Measurements from ENCODE around the gene MTA3. TPM values are rescaled to one million over a fixed set of nuclear protein-coding genes. Genes with fewer than 3 reads are reported as not detected.
"Not testable (repeated sequence)": the region's sequence is repeated elsewhere in the genome, so short reads cannot be mapped to it uniquely, and the experiment has no call there.

The MTA3 gene
- total RNA-seq, 2 experiments from 2014 or later: 22.8 to 23.6 TPM

DNA sequence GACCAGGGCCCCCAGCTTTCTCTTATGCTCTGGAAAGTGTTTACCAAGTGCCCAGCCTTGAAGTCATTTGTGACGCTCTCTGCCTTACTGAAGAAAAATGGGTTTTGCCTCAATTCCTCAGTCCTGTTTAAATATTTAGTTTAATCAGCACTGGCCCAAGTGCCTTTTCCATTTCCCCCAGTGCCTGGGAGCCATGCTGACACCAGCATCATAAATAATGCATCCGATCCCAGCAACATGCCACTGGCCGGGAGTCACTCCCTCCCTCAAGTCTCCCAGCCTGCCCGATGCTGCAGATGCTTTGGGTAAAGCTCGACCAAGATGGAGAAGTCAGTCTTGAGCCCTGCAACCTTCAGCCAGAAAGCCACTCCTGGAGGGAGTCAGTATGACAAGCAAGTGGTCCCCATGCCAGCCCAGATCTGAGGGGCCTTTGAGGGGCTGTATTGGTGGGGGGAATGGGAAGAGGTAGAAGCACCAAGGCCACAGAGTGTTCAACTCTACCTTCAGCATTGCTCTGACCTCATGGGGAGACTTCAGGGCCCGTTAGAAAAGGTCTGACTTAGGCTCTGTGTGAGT, 12.0 kb upstream of the MTA3 start:
- Mint-ChIP-seq H3K27me3 (no peaks in the 10 kb centered on the region), H3K9me3 (ENCODE audit: low read depth) (no peaks in the 10 kb centered on the region), H3K4me1 (no peaks in the 10 kb centered on the region), H3K27ac (no peak overlapping the region), H3K36me3 (no peaks in the 10 kb centered on the region), H3K4me3 (no peak overlapping the region)
- CTCF ChIA-PET: interaction anchor here (1.1 kb wide), 1 partner anchor 24 kb away, joined by 3 read pairs; no protein-coding TSS in a partner anchor
- no peak for ATAC-seq
- DNase-seq: no peak

DNA sequence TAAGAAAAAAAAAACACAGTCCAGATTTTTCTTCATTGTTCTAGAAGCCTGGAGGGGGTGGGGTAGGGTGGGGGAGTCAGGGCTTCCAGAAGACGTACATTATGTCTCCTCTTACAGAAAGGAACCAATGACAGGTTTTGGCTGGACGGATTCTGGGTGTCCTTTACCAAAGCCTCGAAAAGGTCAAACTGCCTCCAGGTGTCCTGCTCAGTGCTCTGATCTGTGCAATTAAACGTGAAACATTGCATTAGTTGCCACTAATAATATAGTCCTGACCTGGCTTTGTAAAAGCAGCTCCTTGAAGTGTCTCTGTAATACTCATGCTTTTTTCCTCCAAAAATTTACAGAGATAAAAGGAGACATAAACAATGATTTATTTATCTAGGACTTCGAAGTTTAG, 11.1 kb upstream of the MTA3 start:
- Mint-ChIP-seq H3K4me1 (no peaks in the 10 kb centered on the region), H3K27ac (no peak overlapping the region), H3K4me3 (no peak overlapping the region), H3K27me3 (no peaks in the 10 kb centered on the region), H3K36me3 (no peaks in the 10 kb centered on the region), H3K9me3 (ENCODE audit: low read depth) (no peaks in the 10 kb centered on the region)
- ATAC-seq: no peak
- no peak for DNase-seq
- CTCF ChIA-PET: no interaction called here

DNA sequence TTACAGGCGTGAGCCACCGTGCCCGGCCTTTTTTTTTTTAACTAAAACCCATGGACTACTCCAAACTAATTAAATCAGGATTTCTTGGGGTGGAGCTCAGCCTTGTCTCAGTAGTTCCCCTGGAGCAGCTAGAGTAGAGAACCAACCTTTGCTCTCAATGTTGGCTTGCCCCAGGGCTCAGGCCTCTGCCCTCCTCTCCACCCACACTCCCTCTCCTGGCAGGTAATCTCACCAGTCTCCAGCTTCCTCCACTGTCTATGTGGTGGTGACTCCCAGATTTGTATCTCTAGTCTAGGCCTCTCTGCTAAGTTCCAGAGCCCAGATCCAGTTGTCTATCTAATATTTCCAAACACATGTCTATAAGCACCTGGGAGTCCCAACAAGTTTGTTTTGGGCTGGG, 9.6 kb upstream of the MTA3 start:
- Mint-ChIP-seq H3K27me3 (no peaks in the 10 kb centered on the region), H3K27ac (no peak overlapping the region), H3K4me1 (no peaks in the 10 kb centered on the region), H3K4me3 (no peak overlapping the region), H3K36me3 (no peaks in the 10 kb centered on the region), H3K9me3 (ENCODE audit: low read depth) (no peaks in the 10 kb centered on the region)
- no peak for ATAC-seq
- no peak for DNase-seq
- CTCF ChIA-PET: interaction anchor here (1.3 kb wide), 1 partner anchor 58 kb away, joined by 5 read pairs; no protein-coding TSS in a partner anchor

DNA sequence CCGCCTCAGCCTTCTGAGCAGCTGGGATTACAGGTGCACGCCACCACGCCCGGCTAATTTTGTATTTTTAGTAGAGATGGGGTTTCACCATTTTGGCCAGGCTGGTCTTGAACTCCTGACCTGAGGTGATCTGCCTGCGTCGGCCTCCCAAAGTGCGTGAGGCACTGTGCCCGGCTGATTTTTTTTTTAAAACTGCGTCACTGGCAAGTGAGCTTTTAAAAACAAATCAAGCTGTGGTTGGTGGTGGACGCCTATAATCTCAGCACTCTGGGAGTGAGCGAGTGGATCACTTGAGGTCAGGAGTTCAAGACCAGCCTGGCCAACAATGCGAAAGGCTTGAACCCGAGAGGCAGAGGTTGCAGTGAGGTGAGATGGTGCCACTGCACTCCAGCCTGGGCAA, 8.3 kb upstream of the MTA3 start:
- not testable (repeated sequence) for H3K4me1 Mint-ChIP-seq; DNase-seq; H3K4me3 Mint-ChIP-seq; H3K9me3 Mint-ChIP-seq (ENCODE audit: low read depth); H3K36me3 Mint-ChIP-seq; ATAC-seq; H3K27ac Mint-ChIP-seq; H3K27me3 Mint-ChIP-seq
- CTCF ChIA-PET: interaction anchor here (1.3 kb wide), 1 partner anchor 60 kb away, joined by 5 read pairs; no protein-coding TSS in a partner anchor

DNA sequence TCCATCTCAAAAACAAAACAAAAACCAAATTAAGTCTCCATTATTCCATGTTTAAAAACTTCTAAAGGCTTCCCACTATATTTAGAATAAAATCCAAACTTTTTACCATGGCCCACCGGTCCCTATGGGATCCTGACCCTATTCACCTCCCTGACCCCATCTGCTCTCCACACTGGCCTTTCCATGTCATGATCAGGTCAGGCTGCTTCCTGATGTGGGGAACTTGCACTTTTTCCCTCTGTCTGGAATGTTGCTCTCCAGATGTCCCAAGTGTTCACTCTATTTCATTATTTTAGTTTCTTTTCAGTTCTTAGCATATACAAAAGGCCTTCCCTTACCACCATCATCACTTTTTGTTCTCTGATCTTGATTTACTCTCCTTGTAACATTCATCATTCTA, 7.5 kb upstream of the MTA3 start:
- H3K9me3 Mint-ChIP-seq (ENCODE audit: low read depth): no peaks in the 10 kb centered on the region
- ATAC-seq (no peak), DNase-seq (no peak)
- no peaks in the 10 kb centered on the region for H3K27me3 Mint-ChIP-seq
- no peaks in the 10 kb centered on the region for H3K4me1 Mint-ChIP-seq
- CTCF ChIA-PET: no interaction called here
- H3K36me3 Mint-ChIP-seq: no peaks in the 10 kb centered on the region
- H3K4me3 Mint-ChIP-seq: no peak overlapping the region
- no peak overlapping the region for H3K27ac Mint-ChIP-seq

DNA sequence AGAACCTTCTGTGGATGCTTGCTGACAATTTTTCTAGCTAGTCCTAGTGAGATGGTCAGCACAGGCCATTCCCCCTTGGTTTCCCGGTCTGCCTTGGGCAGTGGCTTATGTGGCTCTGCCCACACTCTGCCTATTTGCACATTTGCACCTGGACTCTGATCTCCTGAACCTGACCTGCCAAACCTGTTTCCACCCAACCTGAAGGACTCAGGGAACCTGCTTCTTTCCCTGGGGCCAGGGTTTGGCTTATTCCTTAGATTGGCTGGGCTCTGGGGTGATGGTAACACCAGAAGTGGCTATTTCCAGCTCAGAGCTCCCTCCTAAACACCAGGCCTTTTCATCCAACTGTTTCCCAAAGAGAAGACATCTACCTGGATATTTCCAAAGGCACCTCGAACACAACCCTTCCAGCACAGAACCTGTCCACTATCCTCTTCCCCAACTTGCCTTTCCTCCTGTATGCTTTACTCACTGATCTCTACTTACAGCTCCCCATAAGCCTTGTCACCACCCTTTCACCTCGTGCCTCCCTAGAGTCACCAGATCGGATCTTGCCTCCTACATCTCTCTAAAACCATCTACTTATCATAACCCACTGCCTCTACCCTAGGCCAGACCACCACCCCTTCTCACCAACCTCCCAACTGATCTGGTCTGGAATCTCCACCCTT, 5.8 kb upstream of the MTA3 start:
- CTCF ChIA-PET: interaction anchor here (0.8 to 1.5 kb wide), 2 partner anchors 10 to 67 kb away, joined by 3 to 4 read pairs; no protein-coding TSS in a partner anchor
- DNase-seq (no peak), ATAC-seq (no peak)
- Mint-ChIP-seq H3K4me3 (no peak overlapping the region), H3K4me1 (peaks cover 3% of the 10 kb centered on the region), H3K27me3 (no peaks in the 10 kb centered on the region), H3K36me3 (no peaks in the 10 kb centered on the region), H3K27ac (no peak overlapping the region), H3K9me3 (ENCODE audit: low read depth) (no peaks in the 10 kb centered on the region)

DNA sequence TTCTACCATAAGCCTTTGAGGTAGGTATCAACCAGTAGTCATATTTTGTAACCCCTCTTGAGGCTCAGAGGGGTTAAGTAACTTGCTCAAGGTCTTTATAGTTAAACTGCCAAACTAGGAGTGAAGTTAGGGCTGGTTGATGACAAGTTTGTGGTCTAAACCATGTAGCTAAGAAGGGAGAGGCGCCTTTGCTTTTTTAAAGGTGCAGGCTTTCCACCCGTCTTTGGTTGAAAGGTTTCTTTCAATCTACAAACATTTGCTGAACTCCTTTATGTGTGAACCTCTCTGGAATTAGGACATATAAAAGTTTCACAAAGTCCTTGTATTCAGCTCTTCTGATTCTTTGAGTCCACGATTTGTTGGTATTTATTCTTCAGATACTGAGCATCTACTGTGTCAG, 2.4 kb upstream of the MTA3 start:
- H3K4me3 Mint-ChIP-seq: no peak overlapping the region
- no peaks in the 10 kb centered on the region for H3K9me3 Mint-ChIP-seq (ENCODE audit: low read depth)
- no peak overlapping the region for H3K27ac Mint-ChIP-seq
- DNase-seq: no peak
- CTCF ChIA-PET: interaction anchor here (0.9 to 1.6 kb wide), 2 partner anchors 89 to 97 kb away, joined by 3 to 4 read pairs; no protein-coding TSS in a partner anchor
- H3K36me3 Mint-ChIP-seq: peaks cover 3% of the 10 kb centered on the region
- no peak for ATAC-seq
- no peaks in the 10 kb centered on the region for H3K27me3 Mint-ChIP-seq
- H3K4me1 Mint-ChIP-seq: peaks cover 12% of the 10 kb centered on the region

DNA sequence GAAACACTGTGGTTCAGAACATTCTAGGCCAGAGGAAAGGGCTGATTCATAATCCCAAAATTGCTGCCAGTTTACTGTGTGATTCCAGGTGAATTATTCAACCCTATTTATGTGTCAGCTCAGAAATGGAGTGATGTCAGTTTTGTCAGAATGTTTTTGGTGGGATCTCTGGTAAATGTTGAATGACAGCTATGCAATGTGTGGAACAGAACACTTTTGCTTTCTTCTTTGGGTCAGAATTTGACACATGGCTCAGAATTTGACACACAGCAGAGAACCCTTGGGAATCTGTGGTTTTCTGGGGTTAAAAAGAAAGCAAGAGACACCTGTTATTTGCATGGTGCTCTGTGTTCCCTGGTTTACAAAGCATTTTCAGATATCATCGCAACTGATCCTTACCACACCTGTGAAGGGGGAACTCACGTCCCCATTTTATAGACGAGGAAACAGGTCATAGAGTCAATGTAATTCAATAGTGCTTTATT, 1.6 kb upstream of the MTA3 start:
- H3K36me3 Mint-ChIP-seq: peaks cover 6% of the 10 kb centered on the region
- CTCF ChIA-PET: no interaction called here
- H3K27me3 Mint-ChIP-seq: no peaks in the 10 kb centered on the region
- no peak overlapping the region for H3K4me3 Mint-ChIP-seq
- ATAC-seq (no peak), DNase-seq (no peak)
- no peak overlapping the region for H3K27ac Mint-ChIP-seq
- peaks cover 12% of the 10 kb centered on the region for H3K4me1 Mint-ChIP-seq
- H3K9me3 Mint-ChIP-seq (ENCODE audit: low read depth): no peaks in the 10 kb centered on the region

DNA sequence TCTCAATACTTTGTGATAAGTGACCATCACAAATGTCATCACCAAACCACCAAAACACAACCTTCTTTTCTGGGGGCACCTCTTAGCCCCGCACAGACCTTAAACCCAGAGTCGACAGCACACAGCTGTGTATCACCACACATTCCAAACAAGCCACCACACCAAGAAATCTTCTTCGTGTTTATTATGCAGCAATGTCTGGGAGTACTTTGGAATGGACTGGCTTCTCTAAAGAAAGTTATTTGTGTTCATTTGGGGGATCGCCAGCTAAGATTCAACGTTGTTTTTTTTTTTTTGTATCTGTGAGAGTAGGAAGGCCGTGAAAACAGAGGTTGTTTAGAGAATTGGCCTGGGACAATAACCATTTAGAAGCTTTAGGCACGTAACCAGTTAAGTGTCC, 1.1 kb upstream of the MTA3 start:
- ATAC-seq (no peak), DNase-seq (no peak)
- H3K27me3 Mint-ChIP-seq: no peaks in the 10 kb centered on the region
- no peaks in the 10 kb centered on the region for H3K9me3 Mint-ChIP-seq (ENCODE audit: low read depth)
- peaks cover 12% of the 10 kb centered on the region for H3K4me1 Mint-ChIP-seq
- H3K36me3 Mint-ChIP-seq: peaks cover 6% of the 10 kb centered on the region
- no peak overlapping the region for H3K27ac Mint-ChIP-seq
- peak overlapping the region; percentile 1 for H3K4me3 Mint-ChIP-seq
- CTCF ChIA-PET: no interaction called here

DNA sequence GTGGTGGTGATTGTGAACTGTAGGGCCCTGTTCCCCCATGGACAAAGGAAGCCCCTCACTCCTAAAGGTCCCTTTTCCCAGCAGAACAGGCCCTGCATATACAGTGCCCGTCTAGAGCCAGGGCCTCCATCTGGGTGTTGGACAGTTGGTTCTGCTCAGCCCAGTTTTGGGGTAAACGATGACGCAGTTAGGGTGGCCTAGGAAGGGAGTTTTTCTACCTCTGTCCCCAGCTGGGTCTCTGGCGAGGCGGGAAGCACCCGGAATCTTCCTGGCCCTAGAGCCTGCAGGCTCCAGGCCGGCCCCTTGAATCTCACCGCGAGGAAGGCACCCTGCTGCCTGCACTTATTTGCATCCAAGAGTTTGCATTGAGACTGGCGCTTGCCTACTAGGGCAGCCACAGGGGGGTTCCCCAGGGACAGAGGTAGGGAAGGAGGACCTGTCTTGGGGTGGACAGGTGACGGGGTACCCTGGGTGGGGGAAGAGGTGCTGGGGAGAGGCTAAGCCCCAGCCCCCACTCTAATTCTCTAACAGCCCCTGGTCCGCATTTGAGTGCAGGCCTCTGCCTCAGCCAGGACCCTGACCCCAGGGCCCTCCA, 529 bp upstream of the MTA3 start:
- Mint-ChIP-seq H3K4me1 (peaks cover 13% of the 10 kb centered on the region), H3K27me3 (no peaks in the 10 kb centered on the region), H3K36me3 (peaks cover 8% of the 10 kb centered on the region), H3K4me3 (peak overlapping the region; percentile 1), H3K9me3 (ENCODE audit: low read depth) (no peaks in the 10 kb centered on the region), H3K27ac (no peak overlapping the region)
- ATAC-seq (peak; percentile 13), DNase-seq (no peak)
- CTCF ChIA-PET: no interaction called here

DNA sequence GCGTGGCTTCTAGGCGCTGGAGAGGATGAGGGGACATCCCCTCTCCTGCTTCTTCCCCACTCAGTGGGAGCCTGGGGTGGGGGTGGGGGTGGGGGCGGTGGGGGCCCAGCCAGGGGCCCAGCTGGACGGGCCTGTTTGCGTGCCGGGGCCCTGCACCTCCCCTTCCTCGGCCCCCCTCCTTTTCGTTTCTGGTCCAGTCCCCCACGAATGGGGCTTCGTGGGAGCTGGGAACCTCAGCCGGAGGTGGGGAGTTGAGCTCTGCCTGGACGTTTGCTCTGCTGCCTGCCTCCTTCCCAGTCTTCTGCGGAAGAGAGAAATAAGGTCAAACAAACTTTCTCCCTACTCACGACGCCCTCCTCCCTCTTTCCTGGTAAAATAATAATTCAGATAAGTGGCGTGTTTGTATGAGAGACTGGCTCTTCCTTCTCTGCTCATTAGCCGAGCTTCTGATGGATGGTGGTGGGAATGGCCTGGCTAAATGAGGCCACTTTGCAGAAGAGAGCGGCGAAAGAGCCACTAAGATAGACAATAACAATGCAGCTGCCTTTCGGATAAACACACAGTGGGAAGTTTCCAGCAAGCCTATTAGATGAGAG, 782 bp downstream of the MTA3 start:
- peaks cover 15% of the 10 kb centered on the region for H3K4me1 Mint-ChIP-seq
- ATAC-seq: peak; percentile 46
- H3K4me3 Mint-ChIP-seq: peak overlapping the region; percentile 79
- H3K27me3 Mint-ChIP-seq: no peaks in the 10 kb centered on the region
- CTCF ChIA-PET: interaction anchor here (0.8 kb wide), 1 partner anchor 95 kb away, joined by 3 read pairs; no protein-coding TSS in a partner anchor
- peak overlapping the region; percentile 80 for H3K27ac Mint-ChIP-seq
- peaks cover 10% of the 10 kb centered on the region for H3K36me3 Mint-ChIP-seq
- no peaks in the 10 kb centered on the region for H3K9me3 Mint-ChIP-seq (ENCODE audit: low read depth)
- no peak for DNase-seq

DNA sequence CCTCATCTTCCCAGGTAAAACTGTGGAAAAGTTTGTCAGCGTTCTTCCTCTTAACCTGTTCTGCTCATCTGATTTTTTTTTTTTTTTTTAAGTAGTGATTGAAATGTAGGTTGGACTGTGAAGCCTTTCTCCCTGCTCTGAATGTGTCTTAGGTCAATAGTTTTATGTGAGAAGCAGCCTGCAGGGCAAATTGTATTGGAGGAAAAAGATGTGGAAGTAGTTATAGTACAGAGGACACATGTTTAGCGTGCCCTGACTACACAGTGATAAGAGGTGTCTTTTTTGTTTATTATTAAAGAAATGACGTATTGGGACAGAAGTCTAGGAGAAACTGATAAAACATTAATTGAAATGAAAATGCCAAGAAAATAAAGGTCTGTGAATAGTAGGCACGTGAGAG, 1.5 kb downstream of the MTA3 start:
- Mint-ChIP-seq H3K36me3 (peaks cover 10% of the 10 kb centered on the region), H3K4me1 (peaks cover 16% of the 10 kb centered on the region), H3K27ac (peak overlapping the region; percentile 61), H3K27me3 (no peaks in the 10 kb centered on the region), H3K4me3 (peak overlapping the region; percentile 79), H3K9me3 (ENCODE audit: low read depth) (no peaks in the 10 kb centered on the region)
- CTCF ChIA-PET: no interaction called here
- no peak for ATAC-seq
- DNase-seq: no peak

DNA sequence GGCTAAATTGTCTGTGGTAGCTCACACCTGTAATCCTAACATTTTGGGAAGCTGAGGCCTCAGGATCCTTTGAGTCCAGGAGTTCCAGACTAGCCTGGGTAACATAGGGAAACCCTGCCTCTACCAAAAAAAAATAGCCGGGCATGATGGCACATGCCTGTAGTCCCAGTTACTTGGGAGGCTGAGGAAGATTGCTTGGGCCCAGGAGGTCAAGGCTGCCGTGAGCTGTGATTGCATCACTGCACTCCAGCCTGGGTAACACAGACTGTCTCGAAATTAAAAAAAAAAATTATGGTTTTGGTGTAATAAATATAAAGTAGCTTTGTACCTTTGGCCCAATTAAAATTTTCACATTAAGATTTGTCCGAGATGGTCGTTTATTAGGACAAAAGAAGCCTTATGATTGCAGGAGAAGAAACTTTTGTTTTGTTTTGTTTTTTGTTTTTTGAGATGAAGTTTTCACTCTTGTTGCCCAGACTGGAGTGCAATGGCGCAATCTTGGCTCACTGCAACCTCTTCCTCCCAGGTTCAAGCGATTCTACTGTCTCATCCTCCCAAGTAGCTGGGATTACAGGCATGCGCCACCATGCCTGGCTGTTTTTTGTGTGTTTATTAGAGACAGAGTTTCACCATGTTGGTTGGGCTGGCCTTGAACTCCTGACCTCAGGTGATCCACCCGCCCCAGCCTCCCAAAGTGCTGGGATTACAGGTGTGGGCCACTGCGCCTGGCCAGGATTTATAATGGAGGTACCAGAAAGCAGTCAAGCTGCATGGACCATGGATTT, 4.1 kb downstream of the MTA3 start:
- H3K27me3 Mint-ChIP-seq: no peaks in the 10 kb centered on the region

More for the DNA sequence above, 4.1 kb downstream of the MTA3 start:
- CTCF ChIA-PET: interaction anchor here (1.0 kb wide), 1 partner anchor 10 kb away, joined by 4 read pairs; no protein-coding TSS in a partner anchor
- Mint-ChIP-seq H3K4me3 (no peak overlapping the region), H3K27ac (no peak overlapping the region), H3K9me3 (ENCODE audit: low read depth) (no peaks in the 10 kb centered on the region), H3K4me1 (peaks cover 24% of the 10 kb centered on the region), H3K36me3 (peaks cover 15% of the 10 kb centered on the region)
- ATAC-seq (no peak), DNase-seq (no peak)
